Liver (tissue), 9 donors: Measurements from ENCODE around the gene ADO. TPM values are rescaled to one million over a fixed set of nuclear protein-coding genes. Genes with fewer than 3 reads are reported as not detected.

Source experiments
- DNase-seq: peaks from one replicate; pipeline ENCODE4 v3.0.0-alpha.2; 2017; ENCODE audit warnings: low spot score
- H3K27ac ChIP-seq, 2 donors: one replicate each; pipeline ENCODE4 v1.7.0; 2013; ENCODE audit warnings: inconsistent platforms in 2 of 2, low read length in 2 of 2, control low read depth in 1 of 2, low read depth in 1 of 2, mild to moderate bottlenecking in 1 of 2
- H3K27me3 ChIP-seq, 4 donors: one replicate each; pipeline versions ENCODE4 v1.6.1 to v1.7.0; 2013; ENCODE audit warnings: low read length in 3 of 4, inconsistent platforms in 1 of 4, mild to moderate bottlenecking in 1 of 4, moderate library complexity in 1 of 4; ENCODE audit not compliant: control insufficient read depth in 4 of 4, insufficient read depth in 4 of 4
- H3K36me3 ChIP-seq, 4 donors: one replicate each; pipeline versions ENCODE4 v1.6.1 to v1.7.0; 2013; ENCODE audit warnings: low read length in 3 of 4, mild to moderate bottlenecking in 3 of 4, low read depth in 1 of 4, moderate library complexity in 1 of 4; ENCODE audit not compliant: control insufficient read depth in 4 of 4, insufficient read depth in 3 of 4
- H3K4me1 ChIP-seq, 4 donors: one replicate each; pipeline versions ENCODE4 v1.6.1 to v1.7.0; 2013; ENCODE audit warnings: low read length in 3 of 4, mild to moderate bottlenecking in 3 of 4, moderate library complexity in 1 of 4; ENCODE audit not compliant: control insufficient read depth in 4 of 4, insufficient read depth in 4 of 4
- H3K4me3 ChIP-seq, 3 donors: one replicate each; pipeline versions ENCODE4 v1.6.1 to v1.7.0; 2013; ENCODE audit warnings: low read length in 3 of 3, control low read depth in 1 of 3, low read depth in 1 of 3, mild to moderate bottlenecking in 1 of 3
- H3K9ac ChIP-seq, 2 donors: one replicate each; pipeline ENCODE4 v1.7.0; 2013; ENCODE audit warnings: low read length in 2 of 2, mild to moderate bottlenecking in 2 of 2, moderate library complexity in 2 of 2, control low read depth in 1 of 2, low read depth in 1 of 2
- H3K9me3 ChIP-seq, 4 donors: one replicate each; pipeline versions ENCODE4 v1.6.1 to v1.7.0; 2013; ENCODE audit warnings: low read length in 3 of 4; ENCODE audit not compliant: control insufficient read depth in 4 of 4
- ATF3 ChIP-seq: IDR thresholded peaks from 2 replicates; pipeline ENCODE4 v1.6.1; 2016; ENCODE audit warnings: antibody characterized with exemption
- CTCF ChIP-seq: fragments of 150-350 bp; IDR thresholded peaks from 2 replicates; pipeline ENCODE4 v1.5.1; 2017; ENCODE audit warnings: improper control_type of control experiment, low read depth, low read length; ENCODE audit not compliant: missing input control
- GABPA ChIP-seq, 2 donors: IDR thresholded peaks in 1 of 2; conservative IDR thresholded peaks in 1 of 2; 2 replicates each; pipeline ENCODE4 v1.6.1; 2016; ENCODE audit warnings: antibody characterized with exemption in 2 of 2, mild to moderate bottlenecking in 1 of 2, moderate library complexity in 1 of 2
- NR2F2 ChIP-seq: IDR thresholded peaks from 2 replicates; pipeline ENCODE4 v1.6.1; 2016; ENCODE audit warnings: antibody characterized with exemption
- RAD21 ChIP-seq, 2 donors: IDR thresholded peaks; 2 replicates each; pipeline ENCODE4 v1.6.1; 2016; ENCODE audit warnings: antibody characterized with exemption in 2 of 2, mild to moderate bottlenecking in 2 of 2
- REST ChIP-seq: IDR thresholded peaks from 2 replicates; pipeline ENCODE4 v1.6.1; 2016; ENCODE audit warnings: antibody characterized with exemption, mild to moderate bottlenecking
- SP1 ChIP-seq: IDR thresholded peaks from 2 replicates; pipeline ENCODE4 v1.6.1; 2018; ENCODE audit warnings: antibody characterized with exemption, mild to moderate bottlenecking
- TAF1 ChIP-seq: conservative IDR thresholded peaks from 2 replicates; pipeline ENCODE4 v1.6.1; 2016; ENCODE audit warnings: antibody characterized with exemption, mild to moderate bottlenecking
- YY1 ChIP-seq: IDR thresholded peaks from 2 replicates; pipeline ENCODE4 v1.6.1; 2016; ENCODE audit warnings: antibody characterized with exemption, mild to moderate bottlenecking
- ZBTB33 ChIP-seq: IDR thresholded peaks from 2 replicates; pipeline ENCODE4 v1.6.1; 2016; ENCODE audit warnings: antibody characterized with exemption
- WGBS: extraction: QIAGEN DNeasy Blood & Tissue Kit; methylation state at CpG from one replicate; pipeline ENCODE4 v1.1.7; 2013; 5-methylcytosine and 5-hydroxymethylcytosine counted together
- polyA plus RNA-seq, 2 donors: library from polyadenylated mRNA; stranded (reverse) in 1 of 2; unstranded in 1 of 2; fragments of 200-250 nt in 1 of 2; fragments of >200 nt in 1 of 2; fragmentation: Nextera tagmentation in 1 of 2; extraction: Ambion mirVana in 1 of 2; gene quantifications; one replicate each; pipeline versions ENCODE4 v1.2.1 to v1.2.3, GENCODE V29; 2013 to 2015
- total RNA-seq, 2 donors: library from RNA; depleted of rRNA; stranded (reverse); fragments of >200 nt; gene quantifications; one replicate each; pipeline ENCODE4 v1.2.3, GENCODE V29; 2014
- donor health status: healthy.
- donor health status: healthy.
- donor health status: healthy.
- donor health status: healthy.
- donor health status: healthy.

The ADO gene
- total and polyA plus RNA-seq, 4 donors, result 1.4 to 6.7 (median 5.5) TPM

DNA sequence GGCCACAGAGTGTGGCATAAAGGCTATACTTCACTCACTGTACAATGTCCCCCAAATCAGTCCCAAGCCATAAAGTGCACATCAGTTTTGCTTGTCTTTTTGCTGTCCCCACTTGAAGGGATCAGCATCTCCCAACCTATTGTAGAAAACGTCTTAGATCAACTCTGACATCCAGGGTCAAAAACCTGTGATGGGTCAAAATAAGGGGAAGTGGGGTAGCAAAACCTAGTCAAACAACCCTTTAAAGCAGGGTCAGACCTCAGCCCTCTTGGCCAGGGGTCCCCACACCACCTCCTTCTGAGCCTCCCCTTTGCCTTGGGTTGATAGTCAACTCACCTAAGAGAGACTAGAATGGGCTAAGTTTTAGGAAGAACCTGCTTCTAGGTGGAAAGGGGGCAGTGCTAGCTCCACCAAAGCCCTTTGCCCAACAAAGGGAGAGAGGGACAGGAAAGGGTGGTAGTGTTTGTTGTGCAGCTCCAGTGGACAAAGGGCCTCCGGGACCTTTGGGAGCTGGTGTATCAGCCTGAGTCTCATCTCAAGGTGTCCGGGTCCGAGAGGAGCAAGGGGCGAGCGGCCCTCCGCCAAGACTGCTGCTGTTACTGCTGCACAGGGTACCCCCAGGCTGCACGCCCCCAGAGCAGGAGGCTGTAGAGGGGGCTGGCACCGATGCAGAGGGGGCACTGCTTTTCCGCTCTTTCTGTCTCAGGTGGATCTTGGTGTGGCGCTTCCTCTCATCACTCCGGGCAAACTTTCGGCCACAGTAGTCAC lies 8.3 kb downstream of the ADO start:
- no peak for TF ChIP-seq SP1
- H3K36me3 ChIP-seq, result peaks cover 0 to 2% (median 0%) of the 10 kb centered on the region in 4 donors
- 91% methylated on average over 13 of the region's 13 CpGs for WGBS
- H3K9me3 ChIP-seq, result no peaks in the 10 kb centered on the region
- peaks cover 11 to 28% (median 18%) of the 10 kb centered on the region in 4 donors for H3K4me1 ChIP-seq
- no peak overlapping the region for H3K9ac ChIP-seq
- H3K27me3 ChIP-seq, result peaks cover 0 to 6% (median 4%) of the 10 kb centered on the region in 4 donors
- DNase-seq, result no peak
- H3K4me3 ChIP-seq, result no peak overlapping the region
- no peak overlapping the region for H3K27ac ChIP-seq

DNA sequence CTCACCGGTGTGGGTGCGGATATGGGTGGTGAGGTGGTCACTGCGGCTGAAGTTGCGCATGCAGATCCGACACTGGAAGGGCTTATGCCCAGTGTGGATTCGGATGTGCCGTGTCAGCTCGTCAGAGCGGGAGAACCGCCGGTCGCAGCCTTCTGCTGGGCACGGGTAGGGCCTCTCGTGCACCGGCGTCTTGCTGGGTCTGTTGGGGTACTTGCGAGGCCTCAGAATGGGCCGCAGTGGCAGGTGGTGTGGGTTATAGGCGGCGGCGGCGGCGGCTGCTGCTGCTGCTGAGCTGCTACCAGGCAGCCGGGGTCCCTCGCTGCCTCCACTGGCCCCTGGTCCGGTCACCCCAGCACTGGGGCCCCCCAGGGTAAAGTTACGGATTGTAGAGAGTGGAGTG lies 8.9 kb downstream of the ADO start:
- Histone ChIP-seq H3K9me3 (no peaks in the 10 kb centered on the region), H3K36me3 (peaks cover 0 to 2% (median 0%) of the 10 kb centered on the region in 4 donors), H3K4me3 (no peak overlapping the region), H3K27me3 (peaks cover 0 to 6% (median 4%) of the 10 kb centered on the region in 4 donors), H3K4me1 (peaks cover 13 to 30% (median 23%) of the 10 kb centered on the region in 4 donors), H3K9ac (no peak overlapping the region), H3K27ac (no peak overlapping the region)
- TF ChIP-seq GABPA (IDR thresholded peaks at IDR 0.05 in 1 of 2, conservative IDR thresholded peaks at IDR 0.05 in 1 of 2), result no peak
- 90% methylated on average over 27 of the region's 27 CpGs for WGBS
- DNase-seq, result no peak

DNA sequence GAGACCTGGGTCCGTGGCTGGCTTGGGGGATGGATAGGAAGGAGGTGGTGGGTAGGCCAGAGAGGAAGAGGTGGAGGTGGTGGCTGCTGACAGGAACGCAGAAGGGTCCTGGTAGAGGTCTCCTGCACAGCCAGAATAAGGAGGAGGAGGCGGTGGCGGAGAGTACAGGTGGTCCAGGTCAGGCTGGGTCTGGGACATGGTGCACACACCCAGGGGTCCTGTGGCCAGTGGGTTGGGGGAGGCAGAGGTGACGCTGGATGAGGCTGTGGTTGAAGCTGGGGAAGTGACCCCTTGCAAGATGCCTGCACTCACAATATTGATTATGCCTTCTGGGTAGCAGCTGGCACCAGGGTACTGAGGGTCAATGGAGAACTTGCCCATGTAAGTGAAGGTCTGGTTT lies 9.5 kb downstream of the ADO start:
- Histone ChIP-seq H3K9me3 (no peaks in the 10 kb centered on the region), H3K27me3 (peaks cover 0 to 6% (median 4%) of the 10 kb centered on the region in 4 donors), H3K4me3 (no peak overlapping the region), H3K9ac (no peak overlapping the region), H3K36me3 (no peaks in the 10 kb centered on the region), H3K27ac (no peak overlapping the region), H3K4me1 (peaks cover 14 to 35% (median 24%) of the 10 kb centered on the region in 4 donors)
- TF ChIP-seq RAD21 (IDR thresholded peaks at IDR 0.05) (no peak), REST (no peak), ZBTB33 (no peak), ATF3 (no peak), CTCF (no peak), GABPA (IDR thresholded peaks at IDR 0.05 in 1 of 2, conservative IDR thresholded peaks at IDR 0.05 in 1 of 2) (no peak), TAF1 (no peak), YY1 (no peak), NR2F2 (no peak)
- DNase-seq, result no peak
- 89% methylated on average over 5 of the region's 5 CpGs for WGBS
